Right ventricle myocardium inferior (tissue), 1 donor: ENCODE results near the gene ALDH3A1. TPM values are rescaled to one million over a fixed set of nuclear protein-coding genes. Genes with fewer than 3 reads are reported as not detected.

Source experiments
- ATAC-seq: fragments of 200-7000 bp; cut with Tn5 transposase; one replicate; pipeline ENCODE4 v1.9.1; 2020; ENCODE audit warnings: mild to moderate bottlenecking, moderate library complexity
- DNase-seq: peaks from one replicate; pipeline ENCODE4 v3.0.0; 2021; ENCODE audit errors: missing footprints
- intact Hi-C: fragments of 100-400 bp; cut with DNase I; formaldehyde crosslinking; loops from one replicate; pipeline ENCODE4 v1.11.0; 2022
- total RNA-seq: library from RNA; stranded (reverse); fragmentation: NEBNext Ultra II Directional; extraction: Animal tissue kit (Norgen Biotek cat#: 25700); gene quantifications from one replicate; pipeline ENCODE4 v1.2.1, GENCODE V29; 2021
- donor health status: DM: no; HTN: yes; CAD: no; lungs with severe emphysema.

Gene ALDH3A1
- total RNA-seq, 1 donor from 2014 or later, result not detected

DNA sequence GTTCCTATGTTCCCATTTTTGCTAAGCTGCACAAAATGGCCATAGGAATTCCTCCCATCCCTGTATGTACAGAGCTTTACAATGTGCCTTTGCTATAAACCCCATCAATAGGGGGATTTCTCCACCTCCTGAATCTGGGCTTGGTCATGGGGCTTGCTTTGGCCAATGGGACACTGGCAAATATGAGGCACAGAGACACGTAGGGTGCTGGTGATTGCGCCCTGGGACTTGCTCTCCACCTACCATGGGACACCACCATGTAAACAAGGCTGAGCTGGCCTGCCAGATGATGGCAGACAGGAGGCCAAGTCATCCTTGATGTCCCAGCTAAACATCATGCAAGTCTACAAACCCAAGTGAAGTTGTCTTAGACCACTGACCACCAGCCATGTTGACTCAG, 15.3 kb upstream of the ALDH3A1 start:
- no peak for DNase-seq
- no peak for ATAC-seq
- intact Hi-C loops, result no loop called here

DNA sequence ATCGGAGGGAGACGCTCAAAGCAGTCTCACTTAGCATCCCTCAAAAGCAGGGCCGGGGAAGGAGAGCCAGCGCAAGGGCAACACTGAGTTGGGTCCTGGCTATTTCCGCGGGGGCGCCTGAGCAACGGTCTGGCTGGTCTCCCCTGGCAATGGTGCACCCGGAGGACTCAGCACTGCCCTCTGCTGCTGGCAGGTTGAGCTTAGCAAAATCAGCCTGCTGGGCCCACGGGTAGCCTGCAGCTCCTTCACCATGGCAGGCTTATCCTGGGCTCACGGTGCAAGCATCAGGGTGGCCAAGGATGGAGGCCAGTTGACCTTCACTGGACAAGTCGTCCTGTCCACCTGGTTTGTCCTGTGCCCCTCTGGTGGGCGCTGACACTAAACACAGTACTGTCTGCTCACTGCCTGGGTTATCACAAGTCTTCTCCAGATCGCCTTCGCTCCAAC, 14.4 kb upstream of the ALDH3A1 start:
- intact Hi-C loops, result no loop called here
- peak; percentile 84 for DNase-seq
- peak; percentile 54 for ATAC-seq

DNA sequence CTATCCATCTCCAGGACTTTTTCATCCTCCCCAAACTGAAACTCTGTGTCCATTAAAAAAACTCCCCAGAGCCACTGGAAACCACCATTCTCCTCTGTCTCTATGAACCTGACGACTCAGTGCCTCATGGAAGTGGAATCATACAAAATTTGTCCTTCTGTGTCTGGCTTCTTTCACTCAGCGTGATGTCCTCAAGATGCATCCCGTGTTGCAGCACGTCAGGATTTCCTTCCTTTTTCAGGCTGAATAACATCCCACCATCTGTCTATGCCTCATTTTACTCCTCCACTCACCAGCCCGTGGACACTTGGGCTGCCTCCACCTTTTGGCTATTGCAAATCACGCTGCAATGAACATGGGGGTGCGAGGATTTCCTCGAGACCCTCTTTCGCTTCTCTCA, 12.6 kb upstream of the ALDH3A1 start:
- no peak for DNase-seq
- ATAC-seq, result no peak
- intact Hi-C loops, result no loop called here

DNA sequence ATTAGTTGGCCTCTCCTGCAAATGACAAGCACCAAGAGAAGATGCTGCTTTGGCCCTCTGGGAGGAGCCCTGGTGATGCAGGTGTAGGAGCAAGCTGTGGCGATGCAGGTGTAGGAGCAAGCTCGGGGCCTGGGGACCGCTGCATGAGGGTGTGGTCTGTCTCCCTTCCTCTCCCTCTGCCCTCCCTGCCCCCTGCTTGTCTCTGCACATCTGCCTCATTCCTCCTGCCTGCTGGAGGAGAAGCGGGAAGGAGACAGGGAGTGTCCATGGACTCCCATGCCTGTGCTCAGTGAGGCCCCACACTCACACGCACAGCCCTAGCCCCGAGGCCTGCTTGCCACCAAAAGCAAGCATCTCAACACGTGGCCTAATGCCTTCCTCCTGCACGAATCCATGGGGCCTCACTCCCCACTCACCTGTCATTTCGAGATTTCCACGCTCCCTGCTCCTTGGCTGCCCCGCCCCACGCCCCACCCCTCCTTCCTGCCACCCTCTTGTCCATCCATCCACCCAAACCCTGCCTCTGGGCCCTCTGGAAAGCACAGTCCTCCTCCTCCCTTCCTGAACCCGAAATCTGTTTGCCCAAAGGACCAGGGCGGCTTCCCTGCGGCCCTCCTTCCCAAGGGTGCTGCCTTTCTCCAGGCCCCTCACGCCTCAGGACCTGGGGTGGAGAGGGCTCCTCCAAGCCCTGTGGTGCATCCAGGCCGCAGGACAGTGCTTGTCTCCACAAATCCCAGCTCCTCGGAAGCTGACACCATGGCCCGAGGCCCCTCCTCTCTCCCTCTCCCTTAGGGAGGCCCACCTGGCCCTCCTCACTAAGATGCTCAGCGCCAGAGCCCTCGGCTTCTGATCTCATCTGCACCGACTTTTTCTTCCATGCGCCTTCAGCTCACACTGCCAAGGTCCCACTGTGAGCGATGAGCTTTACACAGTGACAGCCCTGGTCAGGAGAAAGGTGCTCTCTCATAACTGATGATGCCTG, 11.8 kb upstream of the ALDH3A1 start:
- DNase-seq, result no peak
- intact Hi-C loops, result loop anchor here (10.0 kb wide), 1 partner anchor 55 kb away; no protein-coding TSS in a partner anchor
- ATAC-seq, result no peak

DNA sequence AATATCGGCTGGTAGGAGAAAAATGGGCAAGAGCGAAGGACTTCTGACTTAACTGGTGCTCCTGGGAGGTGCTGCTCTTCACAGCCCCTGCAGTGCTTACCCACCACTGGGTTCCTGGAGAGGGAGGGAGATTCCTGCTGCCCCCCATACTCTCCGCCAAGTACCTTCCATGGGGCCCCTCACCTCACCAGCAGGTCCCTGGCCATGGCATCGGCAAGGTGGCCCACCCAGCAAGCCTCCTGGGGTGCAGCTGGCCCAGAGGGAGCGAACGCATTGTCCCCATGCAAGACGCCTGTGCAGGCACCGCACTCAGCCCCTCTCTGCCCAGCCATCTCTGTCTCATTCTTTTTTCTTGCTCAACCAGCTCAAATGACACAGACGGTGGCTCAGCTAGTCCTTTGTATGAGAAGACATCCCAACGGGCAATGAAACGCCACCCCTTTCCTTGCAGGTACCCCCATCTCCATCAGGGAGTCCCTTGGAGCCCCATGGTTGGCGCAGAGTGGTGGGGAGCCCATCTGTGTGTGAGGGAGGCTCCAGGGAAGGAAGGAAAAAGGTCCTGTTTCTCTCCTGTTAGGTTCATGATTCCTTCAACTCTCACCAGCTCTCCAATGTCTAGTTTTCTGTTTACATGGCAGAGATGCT, 9.6 kb upstream of the ALDH3A1 start:
- intact Hi-C loops, result loop anchor here (10.0 kb wide), 1 partner anchor 53 kb away; no protein-coding TSS in a partner anchor
- ATAC-seq (no peak), DNase-seq (no peak)

DNA sequence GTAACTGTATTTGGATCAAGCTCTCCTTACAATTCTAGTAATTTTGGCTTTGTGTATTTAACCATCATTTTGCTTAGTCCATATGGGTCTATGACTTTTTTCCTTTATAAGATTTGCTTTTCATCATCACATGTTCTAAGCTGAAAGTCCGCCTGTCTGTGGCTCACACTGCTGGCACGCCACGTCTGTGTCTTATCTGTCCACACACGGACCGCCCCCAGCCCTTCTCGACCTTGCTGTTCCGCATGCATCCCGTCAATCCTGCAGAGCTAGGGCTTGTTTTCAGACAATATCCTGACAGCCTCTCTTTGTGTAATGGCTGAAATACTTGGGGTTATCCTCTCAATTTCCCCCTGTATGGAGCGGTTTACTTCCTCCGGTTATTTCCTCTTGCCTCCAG, 8.4 kb upstream of the ALDH3A1 start:
- intact Hi-C loops, result loop anchor here (10.0 kb wide), 1 partner anchor 52 kb away; no protein-coding TSS in a partner anchor
- DNase-seq (no peak), ATAC-seq (no peak)

DNA sequence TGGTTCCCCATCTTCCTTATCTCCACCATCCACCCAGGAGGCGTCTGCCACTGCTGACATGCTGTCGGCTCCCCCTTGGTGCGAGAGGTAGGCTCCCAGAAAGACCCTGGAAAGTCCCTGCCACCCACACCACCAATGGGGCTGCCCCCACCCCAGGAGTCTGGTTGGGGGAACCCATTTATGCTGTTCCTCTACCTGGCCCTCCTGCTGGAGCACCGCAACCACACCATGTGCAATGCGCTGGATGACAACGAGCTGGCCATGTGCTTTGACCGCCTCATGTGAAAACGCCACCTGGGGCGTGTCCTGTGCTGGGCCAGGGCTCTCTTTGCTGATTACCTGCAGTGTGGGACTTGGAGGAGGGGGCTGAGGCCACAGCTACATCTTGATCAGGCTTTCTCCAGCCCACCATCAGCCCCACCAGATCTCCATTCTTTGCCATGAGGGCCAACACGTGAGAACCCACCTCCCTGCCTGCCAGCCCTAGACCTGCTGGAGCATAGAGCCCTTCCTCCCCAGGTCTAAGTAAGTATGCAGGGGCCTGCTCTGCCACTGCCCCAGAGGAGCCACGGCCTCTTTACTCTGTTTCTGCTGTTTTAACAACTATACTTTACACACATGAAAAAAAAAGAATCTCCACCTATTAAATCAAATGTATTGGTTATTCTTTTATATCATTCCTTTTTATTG, 7.9 kb upstream of the ALDH3A1 start:
- DNase-seq (no peak), ATAC-seq (no peak)
- intact Hi-C loops, result loop anchor here (10.0 kb wide), 1 partner anchor 51 kb away; no protein-coding TSS in a partner anchor

DNA sequence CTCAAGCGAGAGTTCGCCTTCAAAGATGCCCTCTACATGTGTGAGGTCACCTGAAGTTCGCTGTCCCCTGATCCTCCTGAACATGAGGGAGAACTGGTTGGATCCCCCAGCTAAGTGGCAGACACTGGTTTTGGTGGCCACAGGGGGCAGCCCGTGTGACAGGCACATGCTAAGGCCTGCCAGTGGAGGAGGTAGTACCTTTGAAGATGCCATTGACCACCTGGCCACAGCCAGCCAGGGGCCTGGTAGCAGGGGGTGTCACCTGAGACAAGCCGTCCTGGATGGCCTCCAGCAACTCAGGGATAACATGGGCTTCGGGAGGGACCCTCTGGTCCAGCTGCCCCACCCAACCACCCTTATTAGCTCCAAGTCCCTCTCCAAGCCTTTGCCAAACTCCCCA, 7.3 kb upstream of the ALDH3A1 start:
- DNase-seq (no peak), ATAC-seq (no peak)
- intact Hi-C loops, result loop anchor here (10.0 kb wide), 1 partner anchor 51 kb away; no protein-coding TSS in a partner anchor

DNA sequence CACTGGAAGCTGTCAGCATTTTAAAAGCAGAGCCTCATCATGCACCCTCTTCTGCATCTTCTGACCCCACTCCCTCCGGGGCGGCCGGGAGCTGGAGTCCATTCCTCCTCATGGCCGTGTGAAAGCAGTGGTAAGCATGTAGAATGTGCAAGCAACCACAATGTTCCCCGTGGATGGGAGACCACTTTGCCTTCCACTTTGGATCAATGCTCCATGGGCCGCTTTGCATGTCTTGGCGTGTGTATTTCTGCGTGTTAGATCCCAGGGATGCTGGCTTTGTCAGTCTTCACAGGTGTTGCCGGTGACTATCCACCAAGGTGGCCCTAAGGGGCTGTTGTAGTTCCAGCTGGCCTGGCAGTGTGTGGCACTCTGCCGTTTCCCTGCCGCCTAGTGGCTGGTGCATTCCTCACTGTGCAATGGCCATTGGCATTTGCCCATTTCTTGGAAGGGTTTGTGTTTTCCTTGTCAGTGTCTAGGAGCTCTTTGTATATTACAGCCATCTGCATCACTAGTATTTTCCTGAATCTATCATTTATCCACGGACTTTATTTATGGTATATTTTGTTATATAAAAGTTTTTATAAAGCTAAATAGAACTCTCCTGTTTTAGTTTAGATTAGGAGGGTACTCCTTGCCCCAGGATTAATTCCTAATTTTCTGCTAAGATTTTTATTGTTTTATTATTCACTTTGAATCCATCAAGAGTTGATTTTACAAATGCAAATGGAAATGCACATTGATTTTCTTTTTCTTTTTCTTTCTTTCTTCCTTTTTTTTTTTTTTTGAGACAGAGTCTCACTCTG, 5.8 kb upstream of the ALDH3A1 start:
- intact Hi-C loops, result loop anchor here (5.0 to 10.0 kb wide), 2 partner anchors 49 to 107 kb away; partner anchors contain the start of gene ALDH3A2
- DNase-seq (peak; percentile 62), ATAC-seq (peak; percentile 74)

DNA sequence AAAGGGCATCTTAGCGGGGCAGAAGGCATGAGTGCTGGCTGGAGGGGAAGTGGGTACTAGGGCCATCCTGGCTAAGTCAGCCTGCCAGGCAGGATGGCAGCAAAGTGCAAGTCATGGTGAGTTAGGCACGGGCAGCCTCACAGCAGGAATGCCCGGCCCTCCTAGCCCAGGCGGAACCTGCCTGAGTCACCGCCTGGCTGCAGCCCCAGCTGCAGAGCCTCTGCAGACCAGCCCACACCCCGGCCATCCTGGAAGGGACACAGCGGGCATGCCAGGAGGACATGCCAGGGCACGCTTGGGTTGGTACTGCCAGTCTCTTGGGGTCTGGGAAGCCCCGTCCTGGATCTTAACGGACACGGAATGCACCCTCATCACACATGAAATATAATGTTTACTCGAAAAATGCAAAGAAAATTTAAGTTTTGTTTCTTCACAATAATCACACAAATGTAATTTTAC, 5.0 kb upstream of the ALDH3A1 start:
- DNase-seq (peak; percentile 80), ATAC-seq (peak; percentile 87)
- intact Hi-C loops, result loop anchor here (5.0 to 10.0 kb wide), 2 partner anchors 48 to 106 kb away; partner anchors contain the start of gene ALDH3A2

DNA sequence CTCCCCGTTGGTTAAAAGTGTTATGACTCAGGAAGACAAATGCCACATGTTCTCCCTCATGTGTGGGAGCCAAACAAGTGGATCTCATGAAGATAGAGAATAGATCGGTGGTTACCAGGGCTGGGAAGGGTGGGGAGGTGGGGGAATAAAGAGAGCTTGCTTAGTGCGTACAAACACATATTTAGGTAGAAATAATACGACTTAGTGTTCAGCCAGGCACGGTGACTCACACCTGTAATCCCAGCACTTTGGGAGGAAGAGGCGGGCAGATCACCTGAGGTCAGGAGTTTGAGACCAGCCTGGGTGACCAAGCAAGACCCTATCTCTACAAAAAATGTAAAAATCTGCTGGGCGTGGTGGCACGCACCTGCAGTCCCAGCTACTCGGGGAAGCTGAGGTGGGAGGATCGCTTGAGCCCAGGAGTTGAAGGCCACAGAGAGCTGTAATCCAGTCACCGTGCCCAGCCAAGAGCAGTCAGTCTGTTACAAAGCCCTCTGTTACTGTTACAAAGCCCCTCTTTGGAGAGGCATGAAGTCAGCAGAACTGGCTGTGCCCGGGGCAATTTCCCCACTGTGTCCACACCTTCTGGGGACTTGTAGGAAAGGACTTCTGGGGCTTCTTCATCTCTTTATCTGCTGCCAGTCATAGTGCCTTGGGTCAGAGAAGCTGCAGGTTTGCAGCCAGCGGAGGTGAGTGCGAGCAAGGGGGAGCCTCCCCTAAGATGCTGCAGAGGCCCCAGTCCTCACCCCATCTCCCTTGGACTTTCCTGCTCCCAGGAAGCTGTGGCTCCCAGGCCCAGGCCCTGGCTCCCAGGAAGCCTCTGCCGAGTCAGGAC, 4.3 kb upstream of the ALDH3A1 start:
- ATAC-seq (no peak), DNase-seq (no peak)
- intact Hi-C loops, result loop anchor here (5.0 to 10.0 kb wide), 2 partner anchors 48 to 105 kb away; partner anchors contain the start of gene ALDH3A2

DNA sequence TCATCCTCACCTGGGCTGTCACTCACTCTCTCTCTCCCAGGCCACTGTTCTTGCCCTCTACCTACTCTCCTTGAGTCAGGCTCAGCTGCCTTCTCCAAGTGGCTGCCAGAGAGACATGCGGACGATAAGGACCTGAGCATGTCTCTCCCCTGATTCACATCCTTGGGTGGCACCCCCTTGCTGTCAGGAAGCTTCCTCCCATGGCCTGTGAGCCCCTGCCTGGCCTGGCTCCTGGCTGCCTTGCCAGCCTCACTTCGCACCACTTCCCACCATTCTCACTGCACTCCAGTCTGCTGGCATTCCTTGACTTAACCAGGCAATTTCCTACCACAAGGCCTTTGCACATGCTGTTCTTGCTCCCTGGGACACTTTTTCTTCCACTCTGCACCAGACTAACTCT, 2.7 kb upstream of the ALDH3A1 start:
- ATAC-seq (no peak), DNase-seq (no peak)
- intact Hi-C loops, result loop anchor here (5.0 to 10.0 kb wide), 2 partner anchors 46 to 104 kb away; partner anchors contain the start of gene ALDH3A2

DNA sequence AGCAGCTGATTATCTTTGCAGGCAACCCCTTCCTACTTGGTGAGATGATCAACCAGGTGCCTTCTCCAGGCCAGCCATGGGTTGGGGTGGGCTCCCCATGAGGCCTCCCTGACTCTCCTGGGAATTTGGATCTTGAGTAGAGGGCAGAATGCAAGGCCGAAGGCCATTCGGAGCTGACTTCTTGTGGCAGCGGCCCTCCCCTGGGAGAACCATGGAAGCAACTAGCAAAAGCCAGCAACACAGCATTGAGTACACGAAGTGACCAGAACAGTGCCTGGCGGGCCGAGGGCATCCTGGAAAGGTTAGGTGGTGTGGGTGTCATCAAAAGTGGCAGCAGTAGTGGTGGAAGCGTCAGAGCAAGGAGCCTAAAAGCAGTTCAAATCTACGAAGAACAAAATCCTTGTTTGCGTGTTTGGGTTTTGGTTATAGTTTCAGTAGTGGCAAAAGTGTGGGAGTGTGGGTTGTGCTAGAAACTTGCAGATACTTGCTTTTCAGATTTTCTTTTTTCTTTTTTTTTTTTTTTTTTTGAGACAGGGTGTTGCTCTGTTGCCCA, 2.0 kb upstream of the ALDH3A1 start:
- intact Hi-C loops, result loop anchor here (5.0 to 10.0 kb wide), 2 partner anchors 45 to 103 kb away; partner anchors contain the start of gene ALDH3A2
- no peak for ATAC-seq
- DNase-seq, result no peak

DNA sequence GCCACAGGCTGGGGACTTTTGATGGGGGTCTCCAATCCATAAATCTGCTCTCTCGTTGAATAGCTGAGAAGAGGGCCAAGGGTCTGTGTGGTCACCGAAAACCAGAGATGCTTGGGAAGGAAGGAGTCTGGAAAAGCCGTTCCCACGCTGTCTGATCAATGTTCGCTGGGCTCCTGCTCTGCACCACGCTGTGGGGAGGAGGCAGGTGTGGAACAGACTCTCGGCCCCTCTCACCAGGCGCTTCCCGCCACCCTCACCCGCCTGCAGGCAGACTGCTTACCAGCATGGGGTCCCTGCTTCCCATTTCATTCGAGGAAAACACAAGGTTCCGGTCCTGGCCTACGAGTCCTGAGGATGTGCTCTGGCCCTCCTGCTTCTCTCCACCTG, 702 bp upstream of the ALDH3A1 start:
- DNase-seq, result no peak

DNA sequence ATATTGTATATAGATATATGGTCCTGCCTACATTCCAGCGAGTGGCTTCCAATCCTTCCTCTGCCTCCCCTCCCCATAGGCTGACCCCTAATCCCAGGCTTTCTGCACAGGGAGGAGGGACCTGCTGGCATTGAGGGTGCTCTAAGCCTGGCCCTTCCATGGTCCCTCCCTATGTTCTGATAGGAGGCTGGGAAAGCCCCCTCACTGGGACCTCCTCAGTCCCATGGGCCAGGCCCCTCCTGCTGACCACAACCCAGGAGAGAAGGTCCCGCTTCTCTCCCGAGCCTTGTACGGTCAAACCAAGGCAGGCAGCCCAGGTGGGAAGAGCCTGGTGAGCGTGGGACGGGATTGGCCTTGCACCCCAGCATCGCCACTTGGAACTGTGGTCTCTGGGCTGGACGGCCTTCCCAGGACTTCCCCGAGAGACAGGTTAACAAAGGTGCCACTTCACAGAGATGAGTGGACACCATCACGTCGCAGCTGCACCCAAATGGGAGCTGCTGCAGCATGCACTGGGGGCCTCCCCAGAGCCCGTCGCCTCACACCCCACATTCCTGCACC, 859 bp downstream of the ALDH3A1 start:
- DNase-seq, result peak; percentile 53
- intact Hi-C loops, result no loop called here
- no peak for ATAC-seq

More for the DNA sequence above, 702 bp upstream of the ALDH3A1 start:
- no peak for ATAC-seq
- intact Hi-C loops, result no loop called here

DNA sequence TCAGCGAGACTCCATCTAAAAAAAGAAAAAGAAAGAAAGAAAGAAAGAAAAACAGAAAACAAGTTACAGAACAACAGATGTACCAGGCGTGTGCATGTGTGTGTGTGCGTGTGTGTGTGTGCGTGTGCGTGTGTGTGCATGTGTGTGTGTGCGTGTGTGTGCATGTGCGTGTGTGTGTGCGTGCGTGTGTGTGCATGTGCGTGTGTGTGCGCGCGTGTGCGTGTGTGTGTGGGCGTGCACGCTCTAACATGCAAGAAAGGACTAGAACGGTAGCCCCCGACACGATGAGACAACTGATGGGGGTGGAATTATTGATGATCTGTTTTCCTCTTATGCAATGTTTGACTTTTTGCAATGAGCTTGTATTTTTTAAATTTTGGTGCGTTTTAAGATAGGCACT, 1.6 kb downstream of the ALDH3A1 start:
- intact Hi-C loops, result no loop called here
- no peak for ATAC-seq
- DNase-seq, result peak; percentile 28
